ENCODE results near the gene LRMDA. TPM values are rescaled to one million over a fixed set of nuclear protein-coding genes. Genes with fewer than 3 reads are reported as not detected.

LRMDA gene
- total RNA-seq, 1 experiment from 2014 or later, result not detected

DNA sequence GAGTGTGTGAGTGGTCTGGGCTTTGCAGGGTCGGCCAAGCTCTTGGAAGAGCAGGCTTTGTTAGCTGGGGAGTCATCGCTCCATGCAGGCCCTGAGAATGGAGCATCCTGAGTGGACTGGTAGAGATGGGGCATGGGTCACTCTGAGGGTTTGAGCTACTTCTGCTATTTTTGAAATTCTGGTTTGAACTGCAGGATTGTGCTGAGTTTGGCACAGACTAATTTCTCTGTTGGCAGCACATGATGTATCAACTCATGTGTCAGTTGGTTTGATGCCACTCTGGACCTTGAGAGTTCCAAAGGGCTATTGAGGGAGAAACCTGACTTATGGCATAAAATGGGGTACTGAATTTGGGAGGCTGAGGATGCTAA lies 56.3 kb downstream of the LRMDA start:
- Histone ChIP-seq H2AFZ (ENCODE audit: low read length) (no peak overlapping the region), H3K4me2 (ENCODE audit: low read depth, low read length, poor library complexity, severe bottlenecking) (no peak overlapping the region), H3K9me2 (replicated peaks; ENCODE audit: insufficient read depth, low read length) (no peaks in the 10 kb centered on the region), H3K9me3 (ENCODE audit: low read length) (no peaks in the 10 kb centered on the region), H3K36me3 (ENCODE audit: insufficient read depth, low read length) (no peaks in the 10 kb centered on the region), H3K4me3 (ENCODE audit: low read length) (no peak overlapping the region), H3K9ac (ENCODE audit: low read length) (no peak overlapping the region), H3K4me1 (ENCODE audit: low read length) (no peaks in the 10 kb centered on the region), H3K27me3 (ENCODE audit: low read length) (no peaks in the 10 kb centered on the region), H4K20me1 (ENCODE audit: insufficient read depth, low read depth, low read length) (no peaks in the 10 kb centered on the region), H3K27ac (ENCODE audit: low read length) (no peak overlapping the region), H3K79me2 (ENCODE audit: low read length) (no peaks in the 10 kb centered on the region)
- no peak for DNase-seq

DNA sequence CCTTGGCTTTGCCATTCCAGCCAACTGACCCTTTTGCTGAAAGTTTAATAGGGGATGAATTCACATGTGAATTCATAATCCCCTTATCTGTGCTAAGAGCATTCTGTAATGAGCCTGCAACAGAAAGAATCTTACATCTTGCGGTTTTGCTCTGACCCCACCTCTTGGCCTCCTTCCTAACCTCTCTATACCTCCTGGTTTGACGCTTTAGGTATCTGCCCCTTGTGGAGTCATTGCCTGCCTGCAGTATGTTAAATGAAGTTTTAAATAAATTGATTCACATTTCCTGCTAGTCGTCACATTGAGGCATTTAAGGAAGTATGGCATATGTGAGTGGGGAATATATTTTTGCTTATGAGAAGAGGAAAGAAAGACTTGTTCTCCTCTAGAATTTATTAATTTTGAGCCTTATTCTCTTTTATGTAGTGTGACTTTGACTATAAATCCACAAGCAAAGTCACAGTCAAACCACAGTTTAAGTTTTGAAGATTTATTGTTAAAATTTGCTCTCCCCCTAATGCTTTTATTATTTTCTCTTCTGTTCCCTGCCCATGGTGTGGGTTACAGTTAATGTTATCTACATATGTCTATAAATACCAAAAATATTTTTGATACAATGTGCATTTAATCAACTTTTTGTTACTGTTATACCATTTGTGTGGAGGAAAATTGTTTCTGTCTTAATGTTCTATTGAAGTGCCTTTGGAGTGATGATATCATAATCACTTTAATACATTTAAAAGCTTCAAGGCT lies 60.9 kb downstream of the LRMDA start:
- no peaks in the 10 kb centered on the region for H3K79me2 ChIP-seq (ENCODE audit: low read length)

DNA sequence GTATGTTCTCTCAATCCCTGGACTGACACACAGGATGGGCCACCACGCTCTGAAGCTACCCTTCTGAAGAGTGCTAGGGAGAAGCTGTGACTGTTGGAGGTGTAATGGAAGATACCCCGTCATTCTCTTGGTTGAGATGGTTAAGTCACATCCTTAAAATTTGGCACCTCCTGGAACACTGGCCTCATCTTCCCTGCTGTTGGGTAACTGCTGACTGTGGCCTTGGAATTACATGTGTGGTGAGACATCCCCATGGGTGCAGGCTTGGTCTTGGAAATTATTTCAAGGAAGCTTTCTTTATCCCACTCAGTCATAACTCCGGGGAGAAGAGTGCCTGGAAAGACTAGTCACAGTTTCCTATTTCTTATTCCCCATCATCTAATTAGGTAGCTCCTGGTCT lies 62.0 kb downstream of the LRMDA start:
- Histone ChIP-seq H3K4me2 (ENCODE audit: low read depth, low read length, poor library complexity, severe bottlenecking) (no peak overlapping the region), H3K9me2 (replicated peaks; ENCODE audit: insufficient read depth, low read length) (no peaks in the 10 kb centered on the region), H4K20me1 (ENCODE audit: insufficient read depth, low read depth, low read length) (no peaks in the 10 kb centered on the region), H2AFZ (ENCODE audit: low read length) (no peak overlapping the region), H3K4me3 (ENCODE audit: low read length) (no peak overlapping the region), H3K9ac (ENCODE audit: low read length) (no peak overlapping the region), H3K27ac (ENCODE audit: low read length) (no peak overlapping the region), H3K4me1 (ENCODE audit: low read length) (no peaks in the 10 kb centered on the region), H3K79me2 (ENCODE audit: low read length) (no peaks in the 10 kb centered on the region), H3K9me3 (ENCODE audit: low read length) (no peaks in the 10 kb centered on the region), H3K36me3 (ENCODE audit: insufficient read depth, low read length) (no peaks in the 10 kb centered on the region), H3K27me3 (ENCODE audit: low read length) (no peaks in the 10 kb centered on the region)
- DNase-seq, result no peak

More for the DNA sequence above, 60.9 kb downstream of the LRMDA start:
- no peak overlapping the region for H3K4me3 ChIP-seq (ENCODE audit: low read length)
- H3K9ac ChIP-seq (ENCODE audit: low read length), result no peak overlapping the region
- no peak overlapping the region for H2AFZ ChIP-seq (ENCODE audit: low read length)
- H4K20me1 ChIP-seq (ENCODE audit: insufficient read depth, low read depth, low read length), result no peaks in the 10 kb centered on the region
- no peak overlapping the region for H3K27ac ChIP-seq (ENCODE audit: low read length)
- H3K9me2 ChIP-seq (replicated peaks; ENCODE audit: insufficient read depth, low read length), result no peaks in the 10 kb centered on the region
- no peak for DNase-seq
- no peaks in the 10 kb centered on the region for H3K27me3 ChIP-seq (ENCODE audit: low read length)
- no peaks in the 10 kb centered on the region for H3K9me3 ChIP-seq (ENCODE audit: low read length)
- no peaks in the 10 kb centered on the region for H3K4me1 ChIP-seq (ENCODE audit: low read length)
- H3K4me2 ChIP-seq (ENCODE audit: low read depth, low read length, poor library complexity, severe bottlenecking), result no peak overlapping the region
- no peaks in the 10 kb centered on the region for H3K36me3 ChIP-seq (ENCODE audit: insufficient read depth, low read length)

DNA sequence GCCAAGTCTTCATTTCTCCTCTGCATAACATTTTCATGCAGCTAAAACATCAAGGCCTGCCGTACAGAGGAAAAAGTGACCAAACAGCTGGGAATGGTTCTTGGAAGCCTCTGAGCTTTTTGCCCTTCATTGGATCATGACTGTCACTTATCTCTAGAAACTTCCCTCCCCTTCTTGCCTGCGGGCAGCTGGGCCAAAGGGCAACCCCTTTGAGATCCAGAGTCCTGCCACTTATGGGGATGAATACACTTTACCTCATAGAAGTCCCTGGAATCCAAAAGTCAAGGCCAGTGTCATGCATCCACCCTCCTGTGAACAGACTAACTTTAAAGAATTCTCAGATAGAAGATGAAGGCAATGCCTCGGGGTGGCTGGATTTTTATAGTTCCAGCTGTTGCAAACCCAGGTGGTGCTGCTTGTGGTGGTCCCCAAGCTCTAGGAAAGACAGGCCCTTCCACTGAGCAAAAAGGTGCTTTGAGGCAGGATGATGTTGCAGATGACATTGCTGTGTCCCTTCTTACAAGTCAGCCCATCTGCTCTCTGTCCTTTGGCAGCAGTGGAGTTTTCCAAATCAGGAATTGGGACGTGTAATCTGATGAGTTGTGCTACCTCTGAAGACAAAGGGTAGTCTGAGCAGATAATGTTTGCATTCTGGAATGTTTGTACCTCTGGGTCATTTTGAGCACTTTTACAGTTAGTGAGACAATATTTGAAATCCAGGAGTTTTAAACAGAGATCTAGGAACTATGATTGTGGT lies 64.2 kb downstream of the LRMDA start:
- no peaks in the 10 kb centered on the region for H3K36me3 ChIP-seq (ENCODE audit: insufficient read depth, low read length)
- H4K20me1 ChIP-seq (ENCODE audit: insufficient read depth, low read depth, low read length), result no peaks in the 10 kb centered on the region
- H2AFZ ChIP-seq (ENCODE audit: low read length), result no peak overlapping the region
- H3K9me3 ChIP-seq (ENCODE audit: low read length), result no peaks in the 10 kb centered on the region
- no peaks in the 10 kb centered on the region for H3K4me1 ChIP-seq (ENCODE audit: low read length)
- H3K27ac ChIP-seq (ENCODE audit: low read length), result no peak overlapping the region
- no peak overlapping the region for H3K4me3 ChIP-seq (ENCODE audit: low read length)
- DNase-seq, result no peak
- H3K27me3 ChIP-seq (ENCODE audit: low read length), result no peaks in the 10 kb centered on the region
- no peaks in the 10 kb centered on the region for H3K9me2 ChIP-seq (replicated peaks; ENCODE audit: insufficient read depth, low read length)
- no peak overlapping the region for H3K4me2 ChIP-seq (ENCODE audit: low read depth, low read length, poor library complexity, severe bottlenecking)
- no peak overlapping the region for H3K9ac ChIP-seq (ENCODE audit: low read length)
- no peaks in the 10 kb centered on the region for H3K79me2 ChIP-seq (ENCODE audit: low read length)

DNA sequence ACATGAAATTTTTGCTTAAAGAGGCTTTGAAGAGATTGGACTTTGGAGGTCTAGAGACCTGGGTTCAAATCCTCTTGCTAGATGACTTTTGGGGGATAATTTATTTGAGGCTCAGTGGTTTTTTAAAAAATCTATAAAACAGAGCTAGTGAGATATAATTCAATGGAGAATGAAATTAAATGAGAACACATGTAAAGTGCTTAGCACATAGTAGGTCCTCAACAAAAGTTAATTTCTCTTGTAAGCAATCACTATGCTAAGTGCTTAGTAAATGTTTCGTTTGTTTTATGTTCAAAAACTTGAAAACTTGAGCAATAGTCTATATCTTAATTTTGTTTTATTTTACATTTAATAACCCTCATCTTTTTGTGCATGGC lies 64.8 kb downstream of the LRMDA start:
- no peaks in the 10 kb centered on the region for H3K27me3 ChIP-seq (ENCODE audit: low read length)
- H4K20me1 ChIP-seq (ENCODE audit: insufficient read depth, low read depth, low read length), result no peaks in the 10 kb centered on the region
- H2AFZ ChIP-seq (ENCODE audit: low read length), result no peak overlapping the region
- H3K79me2 ChIP-seq (ENCODE audit: low read length), result no peaks in the 10 kb centered on the region
- no peaks in the 10 kb centered on the region for H3K4me1 ChIP-seq (ENCODE audit: low read length)
- no peak overlapping the region for H3K4me2 ChIP-seq (ENCODE audit: low read depth, low read length, poor library complexity, severe bottlenecking)
- H3K27ac ChIP-seq (ENCODE audit: low read length), result no peak overlapping the region
- H3K9me2 ChIP-seq (replicated peaks; ENCODE audit: insufficient read depth, low read length), result no peaks in the 10 kb centered on the region
- no peak overlapping the region for H3K4me3 ChIP-seq (ENCODE audit: low read length)
- DNase-seq, result no peak
- no peaks in the 10 kb centered on the region for H3K9me3 ChIP-seq (ENCODE audit: low read length)
- no peak overlapping the region for H3K9ac ChIP-seq (ENCODE audit: low read length)
- H3K36me3 ChIP-seq (ENCODE audit: insufficient read depth, low read length), result no peaks in the 10 kb centered on the region

DNA sequence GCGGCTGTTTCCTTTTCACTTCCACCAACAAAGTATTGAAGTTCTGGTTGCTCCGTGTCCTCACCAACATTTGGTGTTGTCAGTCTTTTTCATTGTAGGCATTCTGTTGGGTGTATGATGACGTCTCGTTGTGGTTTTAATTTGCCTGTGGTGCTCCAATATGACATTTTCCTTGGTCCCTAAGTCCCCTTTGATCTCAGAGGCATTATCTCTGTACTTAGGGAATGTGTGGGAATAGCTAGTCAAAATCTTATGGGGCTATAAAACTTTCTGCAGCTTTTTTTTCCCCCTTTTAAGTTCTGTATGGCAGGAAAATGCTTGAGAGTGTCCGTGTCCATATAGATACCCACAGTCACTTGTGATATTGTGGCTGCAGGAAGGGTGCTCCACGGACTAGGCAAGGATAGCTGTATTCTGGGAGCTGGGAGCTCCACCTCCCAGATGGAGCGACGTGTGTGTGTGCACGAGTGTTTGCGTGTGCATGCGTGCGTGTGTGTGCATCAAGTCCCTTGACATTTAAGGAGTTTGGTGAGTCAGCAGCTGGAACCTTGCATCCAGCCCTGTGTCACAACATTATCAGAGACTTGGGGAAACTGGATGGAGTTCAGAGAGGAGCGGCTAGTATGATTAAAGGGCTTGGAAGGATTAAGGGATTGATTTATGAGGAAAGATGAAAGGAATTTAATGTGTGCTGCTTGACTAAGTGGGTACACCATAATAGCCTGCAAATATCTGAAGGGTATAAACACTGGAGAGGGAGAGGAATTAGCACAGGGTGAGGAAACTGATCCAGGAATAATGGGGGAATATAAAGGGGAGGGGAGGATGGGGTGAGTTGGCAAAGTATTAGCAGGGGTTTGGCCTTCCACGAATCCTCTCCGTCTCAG lies 66.8 kb downstream of the LRMDA start:
- no peak overlapping the region for H3K4me2 ChIP-seq (ENCODE audit: low read depth, low read length, poor library complexity, severe bottlenecking)
- H3K27me3 ChIP-seq (ENCODE audit: low read length), result no peaks in the 10 kb centered on the region
- no peaks in the 10 kb centered on the region for H3K4me1 ChIP-seq (ENCODE audit: low read length)
- no peak for DNase-seq
- H3K27ac ChIP-seq (ENCODE audit: low read length), result no peak overlapping the region
- no peaks in the 10 kb centered on the region for H3K9me2 ChIP-seq (replicated peaks; ENCODE audit: insufficient read depth, low read length)
- H2AFZ ChIP-seq (ENCODE audit: low read length), result no peak overlapping the region
- no peak overlapping the region for H3K9ac ChIP-seq (ENCODE audit: low read length)
- no peaks in the 10 kb centered on the region for H4K20me1 ChIP-seq (ENCODE audit: insufficient read depth, low read depth, low read length)
- no peaks in the 10 kb centered on the region for H3K79me2 ChIP-seq (ENCODE audit: low read length)
- H3K4me3 ChIP-seq (ENCODE audit: low read length), result no peak overlapping the region
- H3K9me3 ChIP-seq (ENCODE audit: low read length), result no peaks in the 10 kb centered on the region
- no peaks in the 10 kb centered on the region for H3K36me3 ChIP-seq (ENCODE audit: insufficient read depth, low read length)

DNA sequence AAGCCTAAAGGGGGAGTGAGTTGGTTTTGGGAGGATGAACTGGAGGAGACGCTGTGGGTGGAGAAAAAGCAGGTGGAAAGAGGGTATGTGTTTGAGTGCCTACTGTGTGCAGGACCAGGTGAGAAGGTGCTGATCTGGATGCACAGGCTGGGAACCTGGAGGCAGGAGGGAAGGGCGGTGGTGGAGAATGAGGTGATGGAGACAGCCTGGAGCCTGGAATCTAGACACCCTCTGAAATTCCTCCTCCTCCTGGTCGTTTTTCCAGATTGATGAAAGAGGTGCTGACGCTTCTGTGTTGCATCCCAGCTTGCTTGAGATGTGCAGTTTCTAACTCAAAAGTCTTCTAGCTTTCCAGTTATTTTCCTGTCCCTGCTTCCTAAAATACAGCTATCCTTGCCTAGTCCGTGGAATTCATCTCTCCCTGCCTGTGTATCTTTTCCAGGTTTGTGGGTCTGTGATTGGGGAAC lies 67.5 kb downstream of the LRMDA start:
- no peaks in the 10 kb centered on the region for H3K79me2 ChIP-seq (ENCODE audit: low read length)
- no peak overlapping the region for H3K9ac ChIP-seq (ENCODE audit: low read length)
- no peak overlapping the region for H3K27ac ChIP-seq (ENCODE audit: low read length)
- no peak overlapping the region for H3K4me2 ChIP-seq (ENCODE audit: low read depth, low read length, poor library complexity, severe bottlenecking)
- H3K27me3 ChIP-seq (ENCODE audit: low read length), result no peaks in the 10 kb centered on the region
- no peaks in the 10 kb centered on the region for H3K9me3 ChIP-seq (ENCODE audit: low read length)
- DNase-seq, result no peak
- no peak overlapping the region for H2AFZ ChIP-seq (ENCODE audit: low read length)
- no peaks in the 10 kb centered on the region for H3K4me1 ChIP-seq (ENCODE audit: low read length)
- no peak overlapping the region for H3K4me3 ChIP-seq (ENCODE audit: low read length)
- no peaks in the 10 kb centered on the region for H3K36me3 ChIP-seq (ENCODE audit: insufficient read depth, low read length)
- no peaks in the 10 kb centered on the region for H3K9me2 ChIP-seq (replicated peaks; ENCODE audit: insufficient read depth, low read length)
- H4K20me1 ChIP-seq (ENCODE audit: insufficient read depth, low read depth, low read length), result no peaks in the 10 kb centered on the region
